Measurements from ENCODE around the gene PDLIM7. TPM values are rescaled to one million over a fixed set of nuclear protein-coding genes. Genes with fewer than 3 reads are reported as not detected.

Gene PDLIM7
- total and polyA plus RNA-seq, 2 of the 4 experiments (the other 2 are of a cell fraction) = 70.4 to 534 TPM

DNA sequence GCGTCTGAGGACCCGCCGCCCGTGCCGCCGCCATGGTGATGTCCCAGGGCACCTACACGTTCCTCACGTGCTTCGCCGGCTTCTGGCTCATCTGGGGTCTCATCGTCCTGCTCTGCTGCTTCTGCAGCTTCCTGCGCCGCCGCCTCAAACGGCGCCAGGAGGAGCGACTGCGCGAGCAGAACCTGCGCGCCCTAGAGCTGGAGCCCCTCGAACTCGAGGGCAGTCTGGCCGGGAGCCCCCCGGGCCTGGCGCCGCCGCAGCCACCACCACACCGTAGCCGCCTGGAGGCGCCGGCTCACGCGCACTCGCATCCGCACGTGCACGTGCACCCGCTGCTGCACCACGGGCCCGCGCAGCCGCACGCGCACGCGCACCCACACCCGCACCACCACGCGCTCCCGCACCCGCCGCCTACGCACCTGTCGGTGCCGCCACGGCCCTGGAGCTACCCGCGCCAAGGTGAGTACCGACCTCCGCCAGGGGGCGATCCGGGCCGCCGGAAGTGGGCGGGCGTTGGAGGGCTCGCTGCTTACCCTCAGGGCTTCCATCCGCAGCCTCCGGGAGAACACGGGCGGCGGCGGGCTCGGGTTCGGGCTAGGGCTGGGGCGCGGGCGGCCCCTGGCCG is 42.3 kb downstream of the PDLIM7 start:
- no peak overlapping the region for H2BK15ac ChIP-seq (ENCODE audit: low read depth, low read length)
- peaks cover 56% of the 10 kb centered on the region for H4K20me1 ChIP-seq (ENCODE audit: insufficient read depth, low read length)
- ATAC-seq (ENCODE audit: low read depth) = peak; percentile 37
- H3K23ac ChIP-seq (ENCODE audit: low read depth, low read length) = no peak overlapping the region
- no TSS peak for BruUV-seq (replicated peaks)
- H3K4me3 ChIP-seq (ENCODE audit: insufficient read depth, low read depth, low read length) = peak overlapping the region; percentile 38
- H3K79me1 ChIP-seq (ENCODE audit: low read depth in 1 of 2, low read length in 2 of 2) = peaks cover 0 to 7% of the 10 kb centered on the region in 2 experiments; a peak in 1 of 4 replicates
- intact Hi-C loops (cut with micrococcal nuclease) = loop anchor here (1.0 kb wide), 1 partner anchor 45 kb away; no protein-coding TSS in a partner anchor
- H3K9ac ChIP-seq (ENCODE audit: low read depth, low read length) = 0 out of 2 replicates have a peak overlapping the region, but pooled peaks have one; percentile 14
- peak overlapping the region; percentile 82 for H3K4me2 ChIP-seq (ENCODE audit: low read depth, low read length)
- no peak overlapping the region; the same call in 1 of the 2 replicates for H3K27ac ChIP-seq (ENCODE audit: insufficient read depth, low read length)
- no peak overlapping the region for H4K8ac ChIP-seq (ENCODE audit: low read depth in 2 of 2, low read length in 2 of 2)
- 2% methylated on average over 31 of the region's 80 CpGs; no CpG with 5 or more reads in 1 of the 2 experiments for WGBS, 2 experiments (ENCODE audit: extremely low coverage in 2 of 2, insufficient read length in 1 of 2)
- H4K91ac ChIP-seq (ENCODE audit: insufficient read depth, low read depth, low read length) = no peak overlapping the region
- peaks cover 36% of the 10 kb centered on the region for H3K36me3 ChIP-seq (ENCODE audit: control insufficient read depth, insufficient read depth, low read length)
- H3K14ac ChIP-seq (replicated peaks; ENCODE audit: low read depth, low read length) = no peak overlapping the region
- in situ Hi-C loops (cut with MboI; ENCODE audit: low sequenced_read_pairs) = no loop called here
- H3K4ac ChIP-seq (ENCODE audit: low read depth, low read length) = no peak overlapping the region
- DNase-seq = peak; percentile 57
- H3K9me1 ChIP-seq (ENCODE audit: insufficient read depth, low read length) = no peaks in the 10 kb centered on the region
- CTCF ChIA-PET = interaction anchor here (0.7 to 5.2 kb wide), 6 partner anchors 10 to 65 kb away, joined by 3 to 44 read pairs (median 4); no protein-coding TSS in a partner anchor
- no peak overlapping the region for H2AK5ac ChIP-seq (ENCODE audit: low read depth, low read length)
- H4K5ac ChIP-seq (ENCODE audit: low read depth, low read length) = no peak overlapping the region
- no peak overlapping the region for H2BK5ac ChIP-seq (ENCODE audit: low read depth, low read length, poor library complexity, severe bottlenecking)
- 0 out of 2 replicates have a peak overlapping the region, but pooled peaks have one; percentile 1 for H3K56ac ChIP-seq (ENCODE audit: extremely low read depth, insufficient read depth, low read length)
- peak overlapping the region; percentile 82 for H2AK9ac ChIP-seq (replicated peaks; ENCODE audit: low read depth, low read length, poor library complexity)
- POLR2A ChIA-PET (ENCODE audit: unreplicated experiment) = interaction anchor here (0.5 kb wide), 1 partner anchor 66 kb away, joined by 3 read pairs; no protein-coding TSS in a partner anchor
- H2BK20ac ChIP-seq (ENCODE audit: low read depth, low read length) = no peak overlapping the region
- H3K4me1 ChIP-seq (ENCODE audit: control insufficient read depth, insufficient read depth, low read length) = peaks cover 8% of the 10 kb centered on the region
- H3K27me3 ChIP-seq (ENCODE audit: control insufficient read depth, insufficient read depth, low read length) = no peaks in the 10 kb centered on the region
- H3K18ac ChIP-seq (ENCODE audit: low read depth, low read length) = no peak overlapping the region
- dilution Hi-C loops (cut with HindIII; ENCODE audit: low sequenced_read_pairs, unreplicated experiment) = no loop called here
- H2AFZ ChIP-seq (replicated peaks; ENCODE audit: low read length, poor library complexity) = peak overlapping the region; percentile 82
- H2BK120ac ChIP-seq (ENCODE audit: low read depth, low read length) = no peak overlapping the region
- no peaks in the 10 kb centered on the region for H3K9me3 ChIP-seq (ENCODE audit: control insufficient read depth, insufficient read depth, low read length)
- TF ChIP-seq RFX5 (IDR thresholded peaks at IDR 0.05; ENCODE audit: low read depth, low read length) = no peak
- peak; percentile 31; the same call in 1 of the 2 replicates for TF ChIP-seq MAZ (IDR thresholded peaks at IDR 0.05; ENCODE audit: borderline replicate concordance, low read depth, low read length)
- no peak for TF ChIP-seq RAD21 (IDR thresholded peaks at IDR 0.05; ENCODE audit: low read length)
- no peak for TF ChIP-seq MAFK (IDR thresholded peaks at IDR 0.05; ENCODE audit: low read depth, low read length)
- peak; percentile 91 for TF ChIP-seq BHLHE40 (IDR thresholded peaks at IDR 0.05; ENCODE audit: low read depth, low read length)
- TF ChIP-seq, protein P1, sequence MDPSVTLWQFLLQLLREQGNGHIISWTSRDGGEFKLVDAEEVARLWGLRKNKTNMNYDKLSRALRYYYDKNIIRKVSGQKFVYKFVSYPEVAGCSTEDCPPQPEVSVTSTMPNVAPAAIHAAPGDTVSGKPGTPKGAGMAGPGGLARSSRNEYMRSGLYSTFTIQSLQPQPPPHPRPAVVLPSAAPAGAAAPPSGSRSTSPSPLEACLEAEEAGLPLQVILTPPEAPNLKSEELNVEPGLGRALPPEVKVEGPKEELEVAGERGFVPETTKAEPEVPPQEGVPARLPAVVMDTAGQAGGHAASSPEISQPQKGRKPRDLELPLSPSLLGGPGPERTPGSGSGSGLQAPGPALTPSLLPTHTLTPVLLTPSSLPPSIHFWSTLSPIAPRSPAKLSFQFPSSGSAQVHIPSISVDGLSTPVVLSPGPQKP (IDR thresholded peaks at IDR 0.05; ENCODE audit: borderline replicate concordance, low read depth, low read length) = no peak
- no peak for TF ChIP-seq NFE2L2 (IDR thresholded peaks at IDR 0.05; ENCODE audit: low read depth, low read length)
- TF ChIP-seq CHD1 (IDR thresholded peaks at IDR 0.05; ENCODE audit: low read depth, low read length) = no peak
- no peak for TF ChIP-seq POLR2A (IDR thresholded peaks at IDR 0.05; ENCODE audit: low read depth, low read length)
- TF ChIP-seq MXI1 (IDR thresholded peaks at IDR 0.05; ENCODE audit: borderline replicate concordance, low read depth, low read length) = peak; percentile 51; the same call in 1 of the 2 replicates
- no peak; the same call in 1 of the 2 replicates for TF ChIP-seq SMC3 (IDR thresholded peaks at IDR 0.05; ENCODE audit: low read depth, low read length)
- TF ChIP-seq FOS (IDR thresholded peaks at IDR 0.05; ENCODE audit: low read depth, low read length) = no peak
- TF ChIP-seq, protein P2, sequence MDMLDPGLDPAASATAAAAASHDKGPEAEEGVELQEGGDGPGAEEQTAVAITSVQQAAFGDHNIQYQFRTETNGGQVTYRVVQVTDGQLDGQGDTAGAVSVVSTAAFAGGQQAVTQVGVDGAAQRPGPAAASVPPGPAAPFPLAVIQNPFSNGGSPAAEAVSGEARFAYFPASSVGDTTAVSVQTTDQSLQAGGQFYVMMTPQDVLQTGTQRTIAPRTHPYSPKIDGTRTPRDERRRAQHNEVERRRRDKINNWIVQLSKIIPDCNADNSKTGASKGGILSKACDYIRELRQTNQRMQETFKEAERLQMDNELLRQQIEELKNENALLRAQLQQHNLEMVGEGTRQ (IDR thresholded peaks at IDR 0.05; ENCODE audit: low read depth, low read length) = no peak; the same call in 1 of the 2 replicates
- TF ChIP-seq RCOR1 (IDR thresholded peaks at IDR 0.05; ENCODE audit: insufficient replicate concordance, low read length) = peak; percentile 63

Data from IMR-90 (cell line).